Ovary (tissue), 9 donors: ENCODE data around the gene HIGD1A. TPM values are rescaled to one million over a fixed set of nuclear protein-coding genes. Genes with fewer than 3 reads are reported as not detected.

ENCODE experiments used
- DNase-seq, 5 donors: peaks; one replicate each; pipeline ENCODE4 v3.0.0-alpha.2; 2019 to 2020
- H3K27ac ChIP-seq, 2 donors: fragments of 200-600 bp; one replicate each; pipeline versions ENCODE4 v1.5.1 to v1.8.0; 2019 to 2022
- H3K27me3 ChIP-seq: fragments of 200-600 bp; one replicate; pipeline ENCODE4 v1.8.0; 2022
- H3K36me3 ChIP-seq: fragments of 200-600 bp; sonication (generic); one replicate; pipeline ENCODE4 v1.5.1; 2019
- H3K4me1 ChIP-seq: one replicate; pipeline ENCODE4 v1.8.1; 2013; ENCODE audit warnings: mild to moderate bottlenecking, moderate library complexity; ENCODE audit not compliant: insufficient read depth
- H3K4me3 ChIP-seq: fragments of 200-600 bp; sonication (generic); one replicate; pipeline ENCODE4 v1.5.1; 2017
- H3K9me3 ChIP-seq, 2 donors: fragments of 200-600 bp in 1 of 2; sonication (generic) in 1 of 2; one replicate each; pipeline versions ENCODE4 v1.5.1 to v1.8.1; 2013 to 2019; ENCODE audit warnings: mild to moderate bottlenecking in 1 of 2, moderate library complexity in 1 of 2
- CTCF ChIP-seq, 3 donors: fragments of 450-650 bp in 2 of 3; fragments of 200-600 bp in 1 of 3; IDR thresholded peaks; one replicate each; pipeline versions ENCODE4 v1.5.1 to v1.8.0; 2016 to 2022; ENCODE audit warnings: antibody characterized with exemption in 3 of 3, mild to moderate bottlenecking in 1 of 3
- EP300 ChIP-seq: sonication (generic); formaldehyde crosslinking; IDR thresholded peaks from one replicate; pipeline ENCODE4 v1.6.1; 2017; ENCODE audit warnings: antibody characterized with exemption
- POLR2A ChIP-seq: fragments of 450-650 bp; IDR thresholded peaks from one replicate; pipeline ENCODE4 v1.6.1; 2017; ENCODE audit warnings: antibody characterized with exemption, mild to moderate bottlenecking, moderate library complexity
- WGBS, 3 donors: extraction: QIAGEN DNeasy Blood & Tissue Kit in 1 of 3; methylation state at CpG; one replicate each; pipeline versions ENCODE4 v1.1.5 to v1.1.7; 2013 to 2017; 5-methylcytosine and 5-hydroxymethylcytosine counted together
- intact Hi-C, 4 donors: fragments of 100-400 bp; cut with DNase I; formaldehyde crosslinking; loops; one replicate each; pipeline versions ENCODE4 v1.11.0 to v1.15.1; 2022 to 2023
- polyA plus RNA-seq, 2 donors: library from polyadenylated mRNA; stranded (reverse); fragments of 200-250 nt in 1 of 2; fragments of 350-450 nt in 1 of 2; fragmentation: Illumina TruSeq in 1 of 2; extraction: RNeasy Lipid Tissue Mini Kit (QIAGEN cat#74804) in 1 of 2; gene quantifications; one replicate each; pipeline ENCODE4 v1.2.3, GENCODE V29; 2013 to 2014
- total RNA-seq, 7 donors: library from RNA; depleted of rRNA in 2 of 7; stranded (reverse); fragments of >200 nt in 2 of 7; fragmentation: NEBNext Ultra II Directional in 3 of 7; extraction: Animal tissue kit (Norgen Biotek cat#: 25700) in 3 of 7; gene quantifications; one replicate each; pipeline versions ENCODE4 v1.1.0 to v1.2.4, GENCODE V29; 2016 to 2023
- donor health status: DM: no; HTN: no; CAD: no; lungs with moderate emphysema.
- donor health status: DM: no; HTN: no; CAD: no.
- donor health status: Bipolar disorder and iron deficiency.
- donor health status: DM: yes; HTN: yes; CAD: no.
- donor health status: DM: no; HTN: no; CAD: no.
- donor health status: DM: yes; HTN: yes; CAD: no.

HIGD1A gene
- total and polyA plus RNA-seq, 9 donors: 44.6 to 126 (median 65.4) TPM

GRCh38 chr3:42820746-42821051 is 16.4 kb upstream of the HIGD1A start:
- H3K9me3 ChIP-seq: no peaks in the 10 kb centered on the region
- no peak for DNase-seq
- no peaks in the 10 kb centered on the region for H3K36me3 ChIP-seq
- no peak overlapping the region for H3K27ac ChIP-seq
- TF ChIP-seq EP300: no peak
- no peak for TF ChIP-seq CTCF (IDR thresholded peaks at IDR 0.05)
- TF ChIP-seq POLR2A: no peak
- no peak overlapping the region for H3K4me3 ChIP-seq
- 79 to 93% (median 86%) methylated on average over 6 of the region's 6 CpGs for WGBS, 3 donors
- intact Hi-C loops: no loop called here
- H3K4me1 ChIP-seq: no peaks in the 10 kb centered on the region
- no peaks in the 10 kb centered on the region for H3K27me3 ChIP-seq

DNA sequence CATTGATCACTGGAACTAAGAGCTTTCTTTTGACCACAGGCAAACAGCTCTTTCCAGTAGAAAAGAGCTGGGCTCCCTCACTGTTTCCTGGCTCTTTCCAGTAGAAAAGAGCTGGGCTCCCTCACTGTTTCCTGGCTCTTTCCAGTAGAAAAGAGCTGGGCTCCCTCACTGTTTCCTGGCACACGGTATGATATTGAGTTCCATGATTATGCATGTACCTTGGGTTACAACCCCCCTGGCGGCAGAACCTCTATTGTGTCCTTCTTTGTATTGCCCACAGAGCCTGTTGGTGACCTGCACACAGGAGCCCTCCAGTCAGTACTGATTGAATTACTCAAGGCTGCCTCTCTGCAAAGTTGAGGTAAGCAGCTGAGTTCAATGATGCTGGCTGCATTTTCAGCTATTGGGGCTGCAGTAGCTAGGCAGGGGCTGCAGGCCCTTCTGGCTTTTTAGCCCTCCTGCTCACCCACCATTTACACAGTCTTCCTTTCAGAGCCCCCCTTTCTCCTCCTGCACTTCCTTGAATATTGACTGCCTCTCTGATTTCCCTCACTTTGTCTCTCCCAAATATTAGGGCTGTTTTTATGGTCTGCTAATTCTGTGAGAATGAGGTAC is 15.2 kb upstream of the HIGD1A start:
- no peaks in the 10 kb centered on the region for H3K9me3 ChIP-seq
- no peaks in the 10 kb centered on the region for H3K36me3 ChIP-seq
- DNase-seq: no peak
- intact Hi-C loops: no loop called here
- 35 to 45% (median 36%) methylated on average over 2 of the region's 2 CpGs for WGBS, 3 donors
- H3K4me3 ChIP-seq: no peak overlapping the region
- no peak for TF ChIP-seq POLR2A
- TF ChIP-seq EP300: no peak
- TF ChIP-seq CTCF (IDR thresholded peaks at IDR 0.05): no peak
- no peaks in the 10 kb centered on the region for H3K4me1 ChIP-seq
- H3K27me3 ChIP-seq: no peaks in the 10 kb centered on the region
- H3K27ac ChIP-seq: no peak overlapping the region

GRCh38 chr3:42815826-42816225 is 11.5 kb upstream of the HIGD1A start:
- H3K27ac ChIP-seq: no peak overlapping the region
- no peaks in the 10 kb centered on the region for H3K36me3 ChIP-seq
- no peak overlapping the region for H3K4me3 ChIP-seq
- no peak for TF ChIP-seq CTCF (IDR thresholded peaks at IDR 0.05)
- TF ChIP-seq POLR2A: no peak
- no peak for TF ChIP-seq EP300
- H3K4me1 ChIP-seq: no peaks in the 10 kb centered on the region
- no peak for DNase-seq
- 78 to 93% (median 81%) methylated on average over 2 of the region's 2 CpGs for WGBS, 3 donors
- intact Hi-C loops: no loop called here
- no peaks in the 10 kb centered on the region for H3K27me3 ChIP-seq
- no peaks in the 10 kb centered on the region for H3K9me3 ChIP-seq

DNA sequence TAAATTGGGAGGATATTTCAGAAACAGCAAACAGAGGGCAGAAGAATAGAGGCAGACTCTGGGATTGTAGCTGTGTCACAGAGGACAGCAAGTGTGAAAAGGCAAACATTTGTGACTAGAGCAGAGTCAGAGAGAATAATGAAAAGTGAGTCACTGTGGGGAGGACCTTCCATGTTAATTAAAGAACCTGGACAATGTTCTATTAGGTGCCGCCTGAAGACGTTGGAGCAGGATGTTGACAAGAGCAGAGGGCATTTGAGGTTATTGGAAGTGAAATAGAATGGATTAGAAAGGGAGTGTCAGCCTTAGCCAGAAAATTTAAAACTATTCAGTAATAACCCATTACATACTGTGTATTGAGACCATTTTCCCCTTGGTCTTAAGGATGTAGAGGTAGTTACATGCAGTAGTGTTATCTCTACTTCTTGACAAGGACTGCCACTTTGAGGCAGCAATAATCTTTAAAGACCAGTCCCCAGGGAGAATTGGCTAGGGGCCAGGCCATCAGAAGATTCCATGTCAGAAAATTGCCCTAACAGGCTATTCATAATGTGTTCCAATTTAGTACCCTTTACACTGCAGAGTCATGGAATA is 10.7 kb upstream of the HIGD1A start:
- H3K27me3 ChIP-seq: no peaks in the 10 kb centered on the region
- WGBS, 3 donors: 44 to 51% (median 50%) methylated on average over 2 of the region's 2 CpGs
- H3K27ac ChIP-seq: no peak overlapping the region

More for the DNA sequence above, 10.7 kb upstream of the HIGD1A start:
- H3K36me3 ChIP-seq: no peaks in the 10 kb centered on the region
- no peaks in the 10 kb centered on the region for H3K4me1 ChIP-seq
- no peak overlapping the region for H3K4me3 ChIP-seq
- intact Hi-C loops: no loop called here
- TF ChIP-seq POLR2A (no peak), CTCF (IDR thresholded peaks at IDR 0.05) (no peak), EP300 (no peak)
- H3K9me3 ChIP-seq: no peaks in the 10 kb centered on the region
- DNase-seq: no peak
